Sigmoid colon (tissue), 4 donors: ENCODE data around the gene DYTN.

Source experiments
- CTCF ChIP-seq, 4 experiments: fragments of 450-650 bp in 3 of 4; fragments of 200-600 bp in 1 of 4; IDR thresholded peaks; one replicate each; pipeline ENCODE4 v1.5.1; 2016 to 2019; ENCODE audit warnings: antibody characterized with exemption in 4 of 4, mild to moderate bottlenecking in 3 of 4, moderate library complexity in 2 of 4
- EP300 ChIP-seq, 4 donors: sonication (generic); formaldehyde crosslinking; IDR thresholded peaks; one replicate each; pipeline ENCODE4 v1.6.1; 2017; ENCODE audit warnings: antibody characterized with exemption in 4 of 4
- POLR2A ChIP-seq, 2 donors: fragments of 450-650 bp; IDR thresholded peaks; one replicate each; pipeline ENCODE4 v1.6.1; 2016; ENCODE audit warnings: antibody characterized with exemption in 2 of 2, mild to moderate bottlenecking in 2 of 2, moderate library complexity in 2 of 2
- POLR2AphosphoS5 ChIP-seq, 4 donors: sonication (generic); formaldehyde crosslinking; IDR thresholded peaks; one replicate each; pipeline ENCODE4 v1.6.1; 2017; ENCODE audit warnings: antibody characterized with exemption in 4 of 4

GRCh38 chr2:206611736-206612135, 106.5 kb downstream of the DYTN start:
- TF ChIP-seq CTCF (IDR thresholded peaks at IDR 0.05) = no peak
- TF ChIP-seq POLR2A (IDR thresholded peaks at IDR 0.05) = no peak
- no peak for TF ChIP-seq EP300 (IDR thresholded peaks at IDR 0.05)
- no peak for TF ChIP-seq POLR2AphosphoS5 (IDR thresholded peaks at IDR 0.05)
